ENCODE measurements around the gene SLC5A9. TPM values are rescaled to one million over a fixed set of nuclear protein-coding genes. Genes with fewer than 3 reads are reported as not detected.

SLC5A9 gene
- total RNA-seq, result not detected in 2 replicates

GRCh38 chr1:48222501-48223242 is at the start of gene SLC5A9:
Gene SLC5A9, plus strand, starts transcription at chr1:48222716. Its CDS starts 21 bp downstream, at chr1:48222737.

Other genes starting within 250 kb of the SLC5A9 start
- 0.08 TPM in 1 of 2 replicates, not detected in the other for gene TRABD2B, start 225.3 kb upstream of the SLC5A9 start, total RNA-seq
- 0.34 and 1.2 TPM in 2 replicates for gene SPATA6, start 249.5 kb downstream of the SLC5A9 start, total RNA-seq